PFSK-1 (cell line): ENCODE measurements around the gene ZNF559. TPM values are rescaled to one million over a fixed set of nuclear protein-coding genes. Genes with fewer than 3 reads are reported as not detected.

Experiments used
- FOXP2 ChIP-seq: optimal IDR thresholded peaks from 2 replicates; pipeline ENCODE3; 2011; ENCODE audit warnings: borderline replicate concordance, control low read depth, inconsistent platforms; ENCODE audit not compliant: insufficient read depth; ENCODE audit errors: extremely low read length, extremely low read depth
- POLR2AphosphoS5 ChIP-seq: IDR thresholded peaks from 2 replicates; pipeline ENCODE4 v1.6.1; 2012; ENCODE audit warnings: low read depth, mild to moderate bottlenecking, control low read depth, low read length, moderate library complexity
- SIN3A ChIP-seq: IDR thresholded peaks from 2 replicates; pipeline ENCODE4 v1.6.1; 2012; ENCODE audit warnings: mild to moderate bottlenecking, low read length, moderate library complexity, borderline replicate concordance; ENCODE audit not compliant: insufficient read depth
- TAF1 ChIP-seq: IDR thresholded peaks from 2 replicates; pipeline ENCODE4 v1.6.1; 2012; ENCODE audit warnings: low read length, control low read depth, borderline replicate concordance; ENCODE audit not compliant: insufficient read depth
- polyA plus RNA-seq: library from polyadenylated mRNA; unstranded; fragments of >200 nt; gene quantifications from one replicate; pipeline ENCODE4 v1.2.1, GENCODE V29; 2012; ENCODE audit warnings: low read depth, missing spikeins; ENCODE audit not compliant: insufficient read length
- TF ChIP-seq, protein P1 (sequence below), 2 experiments: IDR thresholded peaks; 2 replicates each; pipeline versions ENCODE4 v1.6.1 to v1.8.0; 2011 to 2012; ENCODE audit warnings: low read depth in 2 of 2, low read length in 2 of 2, control low read depth in 1 of 2, inconsistent platforms in 1 of 2, mild to moderate bottlenecking in 1 of 2, moderate library complexity in 1 of 2; ENCODE audit not compliant: insufficient read depth in 1 of 2

Gene ZNF559
- polyA plus RNA-seq: 5.2 TPM

DNA sequence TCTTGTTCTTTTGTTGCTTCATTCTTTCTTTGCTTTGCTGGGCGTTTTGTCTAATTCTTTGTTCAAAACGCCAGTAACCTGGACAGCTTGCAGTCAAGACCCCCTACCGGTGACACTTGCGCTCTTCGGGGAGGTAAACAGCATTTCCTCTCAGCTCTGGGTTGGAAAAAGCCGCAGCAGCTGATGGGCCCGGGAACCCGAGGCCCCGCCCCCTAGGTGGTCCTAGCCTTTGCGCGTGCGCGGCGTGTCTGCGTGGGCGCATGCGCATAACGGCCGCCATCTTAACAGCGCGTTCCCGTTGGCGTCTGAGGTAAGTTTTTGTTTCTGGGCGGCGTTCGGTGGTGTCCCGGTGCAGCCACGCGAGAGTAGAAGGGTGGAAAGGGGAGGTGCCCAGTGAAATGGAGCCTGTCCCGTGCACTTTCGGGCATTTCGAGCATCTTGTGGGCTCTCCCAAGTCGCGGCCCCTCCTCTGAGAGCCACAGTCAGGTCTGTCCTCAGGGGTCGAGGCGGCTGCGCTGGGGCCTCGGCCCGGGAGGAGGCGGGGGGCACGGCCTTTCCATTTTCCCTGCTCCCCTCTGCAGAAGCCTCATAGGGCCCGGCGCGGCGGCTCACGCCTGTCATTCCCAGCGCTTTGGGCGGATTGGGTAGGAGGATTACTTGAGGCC, at the start of gene ZNF559:
TSS of gene ZNF559 (plus strand) at position 261 of the 665 bp plus-strand sequence. CDS start 14,371 bp downstream, outside the sequence.
- TF ChIP-seq SIN3A (no peak), FOXP2 (no peak), POLR2AphosphoS5 (peak; percentile 45; the same call in 1 of the 2 replicates), TAF1 (no peak)
- TF ChIP-seq, protein P1, sequence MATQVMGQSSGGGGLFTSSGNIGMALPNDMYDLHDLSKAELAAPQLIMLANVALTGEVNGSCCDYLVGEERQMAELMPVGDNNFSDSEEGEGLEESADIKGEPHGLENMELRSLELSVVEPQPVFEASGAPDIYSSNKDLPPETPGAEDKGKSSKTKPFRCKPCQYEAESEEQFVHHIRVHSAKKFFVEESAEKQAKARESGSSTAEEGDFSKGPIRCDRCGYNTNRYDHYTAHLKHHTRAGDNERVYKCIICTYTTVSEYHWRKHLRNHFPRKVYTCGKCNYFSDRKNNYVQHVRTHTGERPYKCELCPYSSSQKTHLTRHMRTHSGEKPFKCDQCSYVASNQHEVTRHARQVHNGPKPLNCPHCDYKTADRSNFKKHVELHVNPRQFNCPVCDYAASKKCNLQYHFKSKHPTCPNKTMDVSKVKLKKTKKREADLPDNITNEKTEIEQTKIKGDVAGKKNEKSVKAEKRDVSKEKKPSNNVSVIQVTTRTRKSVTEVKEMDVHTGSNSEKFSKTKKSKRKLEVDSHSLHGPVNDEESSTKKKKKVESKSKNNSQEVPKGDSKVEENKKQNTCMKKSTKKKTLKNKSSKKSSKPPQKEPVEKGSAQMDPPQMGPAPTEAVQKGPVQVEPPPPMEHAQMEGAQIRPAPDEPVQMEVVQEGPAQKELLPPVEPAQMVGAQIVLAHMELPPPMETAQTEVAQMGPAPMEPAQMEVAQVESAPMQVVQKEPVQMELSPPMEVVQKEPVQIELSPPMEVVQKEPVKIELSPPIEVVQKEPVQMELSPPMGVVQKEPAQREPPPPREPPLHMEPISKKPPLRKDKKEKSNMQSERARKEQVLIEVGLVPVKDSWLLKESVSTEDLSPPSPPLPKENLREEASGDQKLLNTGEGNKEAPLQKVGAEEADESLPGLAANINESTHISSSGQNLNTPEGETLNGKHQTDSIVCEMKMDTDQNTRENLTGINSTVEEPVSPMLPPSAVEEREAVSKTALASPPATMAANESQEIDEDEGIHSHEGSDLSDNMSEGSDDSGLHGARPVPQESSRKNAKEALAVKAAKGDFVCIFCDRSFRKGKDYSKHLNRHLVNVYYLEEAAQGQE (IDR thresholded peaks at IDR 0.05; ENCODE audit: insufficient read depth in 1 of 2, low read depth in 2 of 2, low read length in 2 of 2): 0 out of 4 replicates have a peak, but pooled peaks of 1 of the 2 experiments have one; percentile 35

DNA sequence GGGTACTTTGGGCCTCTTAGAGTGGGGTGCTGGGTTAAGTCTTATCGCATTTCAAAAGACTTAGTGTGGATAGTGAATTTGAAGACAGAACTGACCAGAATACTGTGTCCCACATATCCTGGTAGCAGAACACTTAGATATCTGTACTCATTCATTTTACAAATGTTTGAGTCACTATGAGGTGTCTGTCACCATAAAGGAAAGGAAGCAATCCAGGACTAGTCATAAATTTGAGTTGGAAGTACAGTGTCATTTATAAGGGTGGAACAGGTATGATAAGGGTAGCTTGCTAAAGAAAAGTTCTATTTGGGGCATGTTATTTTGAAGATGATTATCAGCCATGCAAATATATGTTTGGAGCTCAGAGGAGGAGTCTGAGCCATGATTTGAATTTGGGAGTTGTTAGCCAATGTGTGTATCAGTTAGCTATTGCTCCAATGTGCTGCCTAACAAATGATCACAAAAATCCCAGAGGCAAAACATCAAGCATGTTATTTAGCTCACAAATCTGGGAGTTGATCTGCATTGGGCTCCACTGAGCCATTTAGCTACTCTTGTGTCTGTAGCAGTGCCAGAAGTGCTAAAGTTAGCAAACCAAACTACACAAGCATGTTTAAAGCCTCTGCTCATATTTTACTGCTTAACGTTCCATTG, 34.6 kb upstream of the ZNF559 start:
- TF ChIP-seq TAF1: no peak

GRCh38 chr19:9295411-9295849, 28.5 kb upstream of the ZNF559 start:
- no peak for TF ChIP-seq TAF1
- no peak for TF ChIP-seq POLR2AphosphoS5
- TF ChIP-seq SIN3A: no peak
- TF ChIP-seq, protein P1 (IDR thresholded peaks at IDR 0.05; ENCODE audit: insufficient read depth in 1 of 2, low read depth in 2 of 2, low read length in 2 of 2): no peak
- TF ChIP-seq FOXP2: no peak

GRCh38 chr19:9296336-9296735, 27.6 kb upstream of the ZNF559 start:
- TF ChIP-seq, protein P1 (IDR thresholded peaks at IDR 0.05; ENCODE audit: insufficient read depth in 1 of 2, low read depth in 2 of 2, low read length in 2 of 2): no peak
- TF ChIP-seq FOXP2 (no peak), POLR2AphosphoS5 (no peak), SIN3A (no peak), TAF1 (no peak)

GRCh38 chr19:9306443-9306842, 17.5 kb upstream of the ZNF559 start:
- no peak for TF ChIP-seq TAF1
- no peak for TF ChIP-seq FOXP2
- TF ChIP-seq SIN3A: no peak
- TF ChIP-seq POLR2AphosphoS5: no peak
- TF ChIP-seq, protein P1 (IDR thresholded peaks at IDR 0.05; ENCODE audit: insufficient read depth in 1 of 2, low read depth in 2 of 2, low read length in 2 of 2): no peak
